H1 (cell line): ENCODE measurements around the gene ADCY9. TPM values are rescaled to one million over a fixed set of nuclear protein-coding genes. Genes with fewer than 3 reads are reported as not detected.

Source experiments
- BRCA1 ChIP-seq: IDR thresholded peaks from 2 replicates; pipeline ENCODE4 v1.6.1; 2012; ENCODE audit warnings: low read depth, low read length, improper control_type of control experiment
- CBX8 ChIP-seq: fragments of 300-800, 300-1000 bp; sonication (generic); IDR thresholded peaks from 2 replicates; pipeline ENCODE4 v1.7.1; 2016; ENCODE audit warnings: low read depth, low read length, borderline replicate concordance
- SP2 ChIP-seq: IDR thresholded peaks from 2 replicates; pipeline ENCODE4 v1.6.1; 2012; ENCODE audit warnings: mild to moderate bottlenecking, low read length, inconsistent platforms
- polyA plus RNA-seq, 7 experiments: library from polyadenylated mRNA; depleted of rRNA in 3 of 7; stranded (reverse) in 5 of 7; unstranded in 2 of 7; fragments of >200 nt in 5 of 7; fragments of 200-250 nt in 2 of 7; gene quantifications; 1 replicate in 5 of 7; 2 replicates in 1 of 7; 4 replicates in 1 of 7; pipeline versions ENCODE4 v1.2.1 to v1.2.3, GENCODE V29; 2011 to 2013; ENCODE audit warnings: missing spikeins in 2 of 7, mixed read lengths in 2 of 7
- total RNA-seq: library from RNA; stranded (reverse); fragmentation: NEBNext Ultra II Directional; extraction: Animal tissue kit (Norgen Biotek cat#: 25700); gene quantifications from 2 replicates; pipeline ENCODE4 v1.2.1, GENCODE V29; 2021

The ADCY9 gene
- total and polyA plus RNA-seq, 2 of the 8 experiments (the other 6 are each of a cell fraction or from before 2014, with no cell fraction given): 5.4 to 13.1 TPM

DNA sequence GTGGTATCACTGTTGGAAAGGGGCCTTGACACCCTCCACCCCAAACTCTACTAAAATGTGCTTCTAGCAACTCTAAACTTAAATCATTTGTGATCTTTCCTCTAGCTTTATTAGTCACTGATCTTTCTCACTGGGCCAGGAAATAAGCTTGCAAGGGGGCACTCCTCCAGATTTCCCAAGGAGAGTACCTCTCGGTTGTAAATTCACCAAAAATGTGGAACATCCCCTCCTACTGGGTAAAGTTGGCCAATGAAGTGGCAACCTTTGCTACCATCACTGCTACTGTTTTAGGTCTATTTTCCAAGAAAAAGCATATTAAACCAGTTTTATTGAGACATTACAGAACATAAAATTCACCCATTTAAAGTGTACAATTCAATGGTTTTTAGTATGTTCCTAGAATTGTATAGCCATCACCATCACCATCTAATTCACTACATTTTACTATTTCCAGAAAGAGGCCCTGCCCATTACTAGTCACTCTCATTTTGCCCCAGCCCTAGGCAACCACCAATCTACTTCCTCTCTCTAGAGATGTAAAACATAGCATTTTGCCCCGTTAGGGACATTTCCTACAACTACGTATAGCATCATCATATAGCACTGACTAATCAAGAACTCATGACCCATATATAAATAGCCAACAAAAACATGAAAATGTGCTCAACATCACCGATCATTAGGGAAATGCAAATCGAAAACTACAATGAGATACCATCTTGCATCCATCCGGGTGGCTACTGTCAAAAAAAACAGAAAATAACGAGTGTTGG is 44.6 kb upstream of the ADCY9 start (continued):
- no peak for TF ChIP-seq BRCA1
- TF ChIP-seq CBX8: no peak
- TF ChIP-seq SP2: no peak
